Erythroblast (primary cell): ENCODE results near the gene DHFR.
"Not testable (repeated sequence)": the region's sequence is repeated elsewhere in the genome, so short reads cannot be mapped to it uniquely, and the experiment has no call there.

Experiments
- GATA1 ChIP-seq: IDR thresholded peaks from 2 replicates; pipeline ENCODE4 v1.6.1; 2011; ENCODE audit warnings: low read depth, mild to moderate bottlenecking, control low read depth, low read length, moderate library complexity
- POLR2A ChIP-seq: IDR thresholded peaks from 2 replicates; pipeline ENCODE4 v1.6.1; 2011; ENCODE audit warnings: mild to moderate bottlenecking, low read length

GRCh38 chr5:80580291-80580690, 74.5 kb downstream of the DHFR start:
- not testable (repeated sequence) for TF ChIP-seq POLR2A, GATA1
